ENCODE measurements around the gene CKMT2. TPM values are rescaled to one million over a fixed set of nuclear protein-coding genes. Genes with fewer than 3 reads are reported as not detected.

Gene CKMT2
- 1 to 10 TPM; 2.1 to 2.3 TPM for total RNA-seq
- 0.75 TPM for polyA plus RNA-seq (2013, experiment 1 of 2)
- 0.54 TPM for polyA plus RNA-seq (2013, experiment 2 of 2)
- long read RNA-seq, experiment 1, partial matches to known transcripts = 0 of 1 reads
- long read RNA-seq, experiment 1, other reads (novel, unspliced or antisense) = 1 of 1 reads
- long read RNA-seq, experiment 2, partial matches to known transcripts = 1 of 2 reads
- long read RNA-seq, experiment 2, other reads (novel, unspliced or antisense) = 1 of 2 reads
- long read RNA-seq, experiment 3, partial matches to known transcripts = 0 of 34 reads
- long read RNA-seq, experiment 3, other reads (novel, unspliced or antisense) = 33 of 34 reads
- long read RNA-seq, experiment 4, partial matches to known transcripts = 0 of 5 reads
- long read RNA-seq, experiment 4, other reads (novel, unspliced or antisense) = 3 of 5 reads

DNA sequence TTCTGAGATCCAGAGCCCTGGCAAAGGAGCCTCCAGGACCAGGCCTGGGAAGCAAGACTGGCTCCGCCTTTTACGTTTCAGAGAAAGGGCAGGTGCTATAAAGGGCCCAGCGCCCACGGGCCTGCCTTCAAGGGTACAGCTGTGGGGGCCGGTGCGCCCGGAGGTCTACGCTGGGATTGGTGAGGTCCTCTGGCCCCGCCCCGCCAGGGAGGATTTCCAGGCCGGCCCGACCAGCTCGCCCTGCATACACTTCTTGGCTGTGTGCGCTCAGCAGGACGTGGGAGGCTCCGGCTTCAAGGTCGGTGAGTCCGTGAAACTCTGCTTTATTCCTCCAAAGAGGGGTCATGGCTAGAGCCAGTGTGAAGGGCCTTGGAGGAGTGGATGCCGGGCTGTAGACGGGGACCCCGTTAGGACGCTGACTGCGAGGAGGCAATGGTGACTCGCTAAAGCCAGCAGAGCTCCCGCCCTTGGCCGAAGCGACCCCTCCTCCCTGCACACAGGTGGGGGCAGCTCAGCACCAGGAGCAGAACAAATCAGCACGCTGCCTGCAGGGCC is at the start of gene CKMT2:
Gene CKMT2 (plus strand): TSS at position 243 of the 555 bp plus-strand sequence. CDS start 17,811 bp downstream, outside the sequence.
- H3K4me3 Mint-ChIP-seq = peak within 1 kb of the TSS; percentile 78
- Histone ChIP-seq H3K36me3 (ENCODE audit: control insufficient read depth, insufficient read depth, low read length) (no peaks in the 10 kb centered on the region), H3K9me3 (ENCODE audit: control insufficient read depth, low read length) (no peaks in the 10 kb centered on the region), H3K9ac (ENCODE audit: extremely low read depth, low read length, poor library complexity, severe bottlenecking) (peak within 1 kb of the TSS; percentile 19), H3K27ac (ENCODE audit: low read depth, low read length) (no peak within 1 kb of the TSS), H3K4me3 (ENCODE audit: low read length) (peak within 1 kb of the TSS; percentile 79), H3K27me3 (ENCODE audit: control insufficient read depth, insufficient read depth, low read length, poor library complexity, severe bottlenecking) (no peaks in the 10 kb centered on the region), H3K4me1 (ENCODE audit: control insufficient read depth, insufficient read depth, low read length) (peaks cover 3% of the 10 kb centered on the region)
- TF ChIP-seq CTCF (conservative IDR thresholded peaks at IDR 0.05) = no peak
- H3K27me3 Mint-ChIP-seq (ENCODE audit: insufficient read depth) = no peaks in the 10 kb centered on the region
- 8 to 17% methylated on average over 6 to 28 of the region's 28 CpGs for WGBS, 2 experiments (ENCODE audit: insufficient coverage in 1 of 2, insufficient read length in 1 of 2)
- H3K27ac Mint-ChIP-seq = peak within 1 kb of the TSS; percentile 94
- peaks cover 19% of the 10 kb centered on the region for H3K4me1 Mint-ChIP-seq
- H3K36me3 Mint-ChIP-seq (ENCODE audit: low read depth) = no peaks in the 10 kb centered on the region
- H3K9me3 Mint-ChIP-seq = no peaks in the 10 kb centered on the region
- DNase-seq = peak; percentile 97

DNA sequence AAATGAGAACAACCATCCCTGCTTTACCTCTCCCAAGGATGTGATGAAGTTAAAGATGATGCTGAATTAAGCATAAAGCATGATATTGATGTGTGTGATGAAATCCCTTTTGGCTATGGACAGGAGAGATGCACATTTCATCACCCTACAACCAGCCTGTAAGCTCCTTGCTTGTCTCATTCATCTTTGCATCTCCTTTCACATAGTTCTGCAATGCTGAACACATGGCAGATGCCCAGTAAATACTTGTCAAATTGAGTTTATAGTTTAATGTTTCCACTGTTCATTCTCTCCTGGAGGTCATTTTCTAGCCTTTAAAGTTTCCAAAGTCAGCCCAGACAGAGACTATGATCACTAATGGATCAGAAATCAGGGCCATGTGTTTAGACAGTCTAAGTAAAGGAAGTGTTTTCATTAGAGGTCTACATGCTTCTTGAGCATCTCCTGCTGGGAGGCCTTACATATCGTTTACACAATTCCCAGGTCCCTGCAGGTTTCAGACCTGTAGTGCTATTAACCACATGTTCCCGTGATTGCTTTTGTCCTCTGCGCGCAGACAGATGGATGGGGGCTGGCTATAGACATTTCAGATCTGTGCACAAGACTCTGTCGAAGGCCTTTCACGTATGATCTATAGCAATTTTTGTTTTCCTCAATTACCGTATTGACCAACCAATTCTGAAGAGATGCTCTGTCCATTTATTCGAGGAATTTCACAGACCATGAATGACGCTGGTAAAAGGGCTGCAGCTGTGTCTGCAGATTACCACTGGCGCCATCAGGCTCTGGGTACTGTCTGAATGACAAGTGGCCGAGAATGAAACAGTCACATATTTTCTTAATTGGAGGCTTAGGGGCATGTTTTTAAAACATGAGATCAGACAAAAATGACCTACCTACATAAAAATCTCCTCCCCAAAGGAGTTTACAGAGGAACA is 49.0 kb upstream of the CKMT2 start:
- peaks cover 9% of the 10 kb centered on the region for H3K4me1 Mint-ChIP-seq

More for the DNA sequence above, 49.0 kb upstream of the CKMT2 start:
- no peak overlapping the region for H3K4me3 ChIP-seq (ENCODE audit: low read length)
- H3K9ac ChIP-seq (ENCODE audit: extremely low read depth, low read length, poor library complexity, severe bottlenecking) = no peak overlapping the region
- peaks cover 9% of the 10 kb centered on the region for H3K36me3 ChIP-seq (ENCODE audit: control insufficient read depth, insufficient read depth, low read length)
- no peak overlapping the region for H3K4me3 Mint-ChIP-seq
- H3K27ac ChIP-seq (ENCODE audit: low read depth, low read length) = no peak overlapping the region
- H3K9me3 Mint-ChIP-seq = no peaks in the 10 kb centered on the region
- H3K36me3 Mint-ChIP-seq (ENCODE audit: low read depth) = peaks cover 3% of the 10 kb centered on the region
- 94 to 97% methylated on average over 9 to 11 of the region's 11 CpGs for WGBS, 2 experiments (ENCODE audit: insufficient coverage in 1 of 2, insufficient read length in 1 of 2)
- no peak for TF ChIP-seq CTCF (conservative IDR thresholded peaks at IDR 0.05)
- no peak for DNase-seq
- no peak overlapping the region for H3K27ac Mint-ChIP-seq
- no peaks in the 10 kb centered on the region for H3K27me3 Mint-ChIP-seq (ENCODE audit: insufficient read depth)
- H3K4me1 ChIP-seq (ENCODE audit: control insufficient read depth, insufficient read depth, low read length) = no peaks in the 10 kb centered on the region
- H3K27me3 ChIP-seq (ENCODE audit: control insufficient read depth, insufficient read depth, low read length, poor library complexity, severe bottlenecking) = no peaks in the 10 kb centered on the region
- H3K9me3 ChIP-seq (ENCODE audit: control insufficient read depth, low read length) = no peaks in the 10 kb centered on the region

All from endodermal cell (in vitro differentiated cells).